GM23248 (cell line): Measurements from ENCODE around the gene FIP1L1. TPM values are rescaled to one million over a fixed set of nuclear protein-coding genes. Genes with fewer than 3 reads are reported as not detected.

Source experiments
- DNase-seq: peaks from one replicate; pipeline ENCODE4 v3.0.0-alpha.2; 2015
- H2AFZ ChIP-seq: fragments of 200-600 bp; sonication (generic); 2 replicates; pipeline ENCODE4 v1.6.1; 2016; ENCODE audit warnings: antibody characterized with exemption
- H3F3A ChIP-seq: fragments of 200-600 bp; sonication (generic); 2 replicates; pipeline ENCODE4 v1.6.1; 2016; ENCODE audit warnings: mild to moderate bottlenecking, antibody characterized with exemption, mixed run types; ENCODE audit not compliant: insufficient read depth
- H3K27ac ChIP-seq: fragments of 200-600 bp; sonication (generic); 2 replicates; pipeline ENCODE4 v1.5.1; 2016; ENCODE audit warnings: mild to moderate bottlenecking
- H3K27me3 ChIP-seq: fragments of 200-600 bp; sonication (generic); replicated peaks from 2 replicates; pipeline ENCODE4 v1.6.1; 2016; ENCODE audit warnings: mild to moderate bottlenecking; ENCODE audit not compliant: insufficient read depth
- H3K36me3 ChIP-seq: fragments of 200-600 bp; sonication (generic); 2 replicates; pipeline ENCODE4 v1.6.1; 2016; ENCODE audit warnings: low read depth, mild to moderate bottlenecking
- H3K4me1 ChIP-seq: fragments of 200-600 bp; sonication (generic); 2 replicates; pipeline ENCODE4 v1.6.1; 2016; ENCODE audit warnings: mild to moderate bottlenecking; ENCODE audit not compliant: insufficient read depth
- H3K4me2 ChIP-seq: fragments of 200-600 bp; sonication (generic); one replicate; pipeline ENCODE4 v1.6.1; 2016; ENCODE audit warnings: mild to moderate bottlenecking; ENCODE audit not compliant: unreplicated experiment
- H3K4me3 ChIP-seq: fragments of 200-600 bp; sonication (generic); 2 replicates; pipeline ENCODE4 v1.5.1; 2016; ENCODE audit warnings: mild to moderate bottlenecking
- H3K79me2 ChIP-seq: fragments of 200-600 bp; sonication (generic); 2 replicates; pipeline ENCODE4 v1.6.1; 2016; ENCODE audit warnings: mild to moderate bottlenecking; ENCODE audit not compliant: insufficient read depth
- H3K9ac ChIP-seq: fragments of 200-600 bp; sonication (generic); 2 replicates; pipeline ENCODE4 v1.6.1; 2016; ENCODE audit warnings: mild to moderate bottlenecking
- H3K9me2 ChIP-seq: fragments of 200-600 bp; sonication (generic); 2 replicates; pipeline ENCODE4 v1.6.1; 2016; ENCODE audit warnings: mixed run types, mild to moderate bottlenecking, moderate library complexity; ENCODE audit not compliant: insufficient read depth
- H3K9me3 ChIP-seq: fragments of 200-600 bp; sonication (generic); one replicate; pipeline ENCODE4 v1.6.1; 2017; ENCODE audit warnings: low read depth
- H4K20me1 ChIP-seq: fragments of 200-600 bp; sonication (generic); 2 replicates; pipeline ENCODE4 v1.6.0; 2016; ENCODE audit not compliant: insufficient read depth
- EZH2 ChIP-seq: fragments of 200-600 bp; sonication (generic); IDR thresholded peaks from 2 replicates; pipeline ENCODE4 v1.6.1; 2018; ENCODE audit warnings: antibody characterized with exemption, mild to moderate bottlenecking; ENCODE audit not compliant: insufficient read depth, poor library complexity, severe bottlenecking
- EZH2phosphoT487 ChIP-seq: fragments of 200-600 bp; sonication (generic); IDR thresholded peaks from 2 replicates; pipeline ENCODE4 v1.6.1; 2018; ENCODE audit warnings: antibody characterized with exemption, moderate library complexity, mild to moderate bottlenecking, low read depth; ENCODE audit not compliant: insufficient read depth
- WGBS, 2 experiments: methylation state at CpG; one replicate each; pipeline ENCODE4 v1.1.6; 2015 to 2017; ENCODE audit warnings: low lambda C conversion rate in 2 of 2, low coverage in 1 of 2; ENCODE audit errors: missing lambda C conversion rate in 2 of 2; 5-methylcytosine and 5-hydroxymethylcytosine counted together
- in situ Hi-C: fragments of 300-500 bp; cut with MboI; formaldehyde crosslinking; loops from 2 replicates; pipeline ENCODE4 v1.15.0; 2020
- polyA plus RNA-seq: library from polyadenylated mRNA; unstranded; fragments of >200 nt; fragmentation: Nextera tagmentation; extraction: Ambion mirVana; gene quantifications from 2 replicates; pipeline ENCODE4 v1.2.1, GENCODE V29; 2016
- total RNA-seq: library from RNA; depleted of rRNA; stranded (reverse); fragments of >200 nt; shearing (Covaris generic); gene quantifications from 2 replicates; pipeline ENCODE4 v1.2.3, GENCODE V29; 2014; rRNA removed

The FIP1L1 gene
- total and polyA plus RNA-seq, 2 experiments from 2014 or later = 55.2 to 67.6 TPM

GRCh38 chr4:53510321-53510720, 132.9 kb downstream of the FIP1L1 start:
- Histone ChIP-seq H2AFZ (no peak overlapping the region), H3K4me3 (no peak overlapping the region), H3K36me3 (no peaks in the 10 kb centered on the region), H3K79me2 (no peaks in the 10 kb centered on the region), H3K4me1 (peaks cover 10% of the 10 kb centered on the region), H3K27ac (no peak overlapping the region), H3K27me3 (no peaks in the 10 kb centered on the region), H4K20me1 (no peaks in the 10 kb centered on the region), H3F3A (no peaks in the 10 kb centered on the region), H3K9me2 (no peaks in the 10 kb centered on the region), H3K4me2 (no peak overlapping the region), H3K9me3 (no peaks in the 10 kb centered on the region), H3K9ac (no peak overlapping the region)
- 18% methylated on average over 5 of the region's 5 CpGs for WGBS, 2 experiments
- TF ChIP-seq EZH2 = no peak
- TF ChIP-seq EZH2phosphoT487 = no peak
- no peak for DNase-seq
- in situ Hi-C loops = no loop called here

Other genes with a start within 250 kb of the FIP1L1 start
- gene SCFD2, start 11.6 kb upstream of the FIP1L1 start, total RNA-seq = 33.2 and 36.3 TPM in 2 replicates
- gene SCFD2, start 11.6 kb upstream of the FIP1L1 start, polyA plus RNA-seq = 30.4 and 30.7 TPM in 2 replicates
- 9.4 and 10.9 TPM in 2 replicates for gene LNX1, start 213.8 kb downstream of the FIP1L1 start, total RNA-seq
- 6.3 and 6.7 TPM in 2 replicates for gene LNX1, start 213.8 kb downstream of the FIP1L1 start, polyA plus RNA-seq